Glutamatergic neuron (in vitro differentiated cells): Measurements from ENCODE around the gene RAB11B. TPM values are rescaled to one million over a fixed set of nuclear protein-coding genes. Genes with fewer than 3 reads are reported as not detected.
"Not testable (repeated sequence)": the region's sequence is repeated elsewhere in the genome, so short reads cannot be mapped to it uniquely, and the experiment has no call there.

Source experiments
- DNase-seq: peaks from one replicate; pipeline ENCODE4 v3.0.0; 2022
- H3K27ac Mint-ChIP-seq: one replicate; pipeline ENCODE4 v1.8.0; 2020; ENCODE audit warnings: mild to moderate bottlenecking, mixed read lengths, inconsistent platforms; ENCODE audit not compliant: unreplicated experiment
- H3K27me3 Mint-ChIP-seq: one replicate; pipeline ENCODE4 v1.8.0; 2020; ENCODE audit warnings: mild to moderate bottlenecking, moderate library complexity, mixed read lengths, inconsistent platforms; ENCODE audit not compliant: unreplicated experiment
- H3K36me3 Mint-ChIP-seq: one replicate; pipeline ENCODE4 v1.8.0; 2020; ENCODE audit warnings: mild to moderate bottlenecking, mixed read lengths, inconsistent platforms; ENCODE audit not compliant: unreplicated experiment
- H3K4me1 Mint-ChIP-seq: one replicate; pipeline ENCODE4 v1.8.0; 2020; ENCODE audit warnings: mild to moderate bottlenecking, low read depth, mixed read lengths, inconsistent platforms; ENCODE audit not compliant: unreplicated experiment
- H3K4me3 Mint-ChIP-seq: one replicate; pipeline ENCODE4 v1.8.0; 2020; ENCODE audit warnings: mild to moderate bottlenecking, mixed read lengths, inconsistent platforms; ENCODE audit not compliant: unreplicated experiment
- H3K9me3 Mint-ChIP-seq: one replicate; pipeline ENCODE4 v1.8.0; 2020; ENCODE audit warnings: mild to moderate bottlenecking, moderate library complexity, mixed read lengths, inconsistent platforms; ENCODE audit not compliant: unreplicated experiment
- CTCF ChIP-seq: fragments of 200-600 bp; sonication (generic); IDR thresholded peaks from one replicate; pipeline ENCODE4 v1.5.0; 2021; ENCODE audit not compliant: partially characterized antibody, unreplicated experiment
- total RNA-seq: library from RNA; stranded (reverse); fragmentation: NEBNext Ultra II Directional; extraction: Animal tissue kit (Norgen Biotek cat#: 25700); gene quantifications from one replicate; pipeline ENCODE4 v1.2.1, GENCODE V29; 2021; ENCODE audit not compliant: unreplicated experiment

RAB11B gene
- total RNA-seq, 1 donor from 2014 or later, result 137 TPM

- Mint-ChIP-seq H3K27ac (no peak overlapping the region), H3K4me1 (no peaks in the 10 kb centered on the region), H3K27me3 (peaks cover 1% of the 10 kb centered on the region), H3K9me3 (peaks cover 3% of the 10 kb centered on the region), H3K36me3 (no peaks in the 10 kb centered on the region), H3K4me3 (no peak overlapping the region)
- DNase-seq, result no peak
- no peak for TF ChIP-seq CTCF
These were observed 16.0 kb upstream of the RAB11B start for GRCh38 chr19:8373867-8374813.

- H3K4me3 Mint-ChIP-seq, H3K36me3 Mint-ChIP-seq, H3K27me3 Mint-ChIP-seq, H3K9me3 Mint-ChIP-seq, H3K4me1 Mint-ChIP-seq, DNase-seq, H3K27ac Mint-ChIP-seq: not testable (repeated sequence)
These were observed 14.4 kb upstream of the RAB11B start for GRCh38 chr19:8375766-8376165.

- not testable (repeated sequence) for H3K27me3 Mint-ChIP-seq, DNase-seq, H3K4me1 Mint-ChIP-seq, H3K4me3 Mint-ChIP-seq, H3K9me3 Mint-ChIP-seq, H3K36me3 Mint-ChIP-seq
- H3K27ac Mint-ChIP-seq, result peak overlapping the region; percentile 29
These were observed 13.7 kb upstream of the RAB11B start for GRCh38 chr19:8376373-8376974.

GRCh38 chr19:8377598-8377997 lies 12.6 kb upstream of the RAB11B start:
- DNase-seq, result no peak
- H3K4me1 Mint-ChIP-seq, result peaks cover 8% of the 10 kb centered on the region
- no peaks in the 10 kb centered on the region for H3K36me3 Mint-ChIP-seq
- H3K9me3 Mint-ChIP-seq, result peaks cover 3% of the 10 kb centered on the region
- no peak overlapping the region for H3K27ac Mint-ChIP-seq
- no peak overlapping the region for H3K4me3 Mint-ChIP-seq
- no peak for TF ChIP-seq CTCF
- peaks cover 1% of the 10 kb centered on the region for H3K27me3 Mint-ChIP-seq

- not testable (repeated sequence) for H3K27me3 Mint-ChIP-seq, H3K9me3 Mint-ChIP-seq, H3K27ac Mint-ChIP-seq, H3K4me1 Mint-ChIP-seq, DNase-seq, H3K4me3 Mint-ChIP-seq, H3K36me3 Mint-ChIP-seq
These were observed 10.8 kb upstream of the RAB11B start for GRCh38 chr19:8379156-8379891.

- not testable (repeated sequence) for H3K4me1 Mint-ChIP-seq, DNase-seq, H3K9me3 Mint-ChIP-seq, H3K27me3 Mint-ChIP-seq, H3K27ac Mint-ChIP-seq, H3K4me3 Mint-ChIP-seq, H3K36me3 Mint-ChIP-seq
These were observed 5.6 kb upstream of the RAB11B start for GRCh38 chr19:8384569-8384968.

- H3K36me3 Mint-ChIP-seq, H3K27me3 Mint-ChIP-seq, H3K27ac Mint-ChIP-seq, DNase-seq, H3K9me3 Mint-ChIP-seq, H3K4me1 Mint-ChIP-seq, H3K4me3 Mint-ChIP-seq: not testable (repeated sequence)
These were observed 5.1 kb upstream of the RAB11B start for GRCh38 chr19:8385103-8385502.

GRCh38 chr19:8385566-8385965 lies 4.6 kb upstream of the RAB11B start:
- H3K27me3 Mint-ChIP-seq, H3K36me3 Mint-ChIP-seq, DNase-seq, H3K4me1 Mint-ChIP-seq, H3K9me3 Mint-ChIP-seq, H3K27ac Mint-ChIP-seq, H3K4me3 Mint-ChIP-seq: not testable (repeated sequence)

GRCh38 chr19:8386419-8386818 lies 3.7 kb upstream of the RAB11B start:
- not testable (repeated sequence) for H3K4me3 Mint-ChIP-seq, H3K4me1 Mint-ChIP-seq, H3K27me3 Mint-ChIP-seq, H3K9me3 Mint-ChIP-seq, H3K27ac Mint-ChIP-seq, DNase-seq, H3K36me3 Mint-ChIP-seq
